EL (cell line): ENCODE results near the gene TBRG4.
"Not testable (repeated sequence)": the region's sequence is repeated elsewhere in the genome, so short reads cannot be mapped to it uniquely, and the experiment has no call there.

Experiments used
- DNase-seq: peaks from one replicate; pipeline ENCODE4 v3.0.0-alpha.2; 2016

The TBRG4 gene

GRCh38 chr7:45111298-45112223 is at the start of gene TBRG4:
TSS of gene TBRG4 (minus strand) at chr7:45111697. CDS start at chr7:45109237, 2,460 bp downstream.
- peak; percentile 93 for DNase-seq

- no peak for DNase-seq
Measured at GRCh38 chr7:45161138-45161537, 49.6 kb upstream of the TBRG4 start.

- DNase-seq, result no peak
Measured at GRCh38 chr7:45160417-45160881, 49.0 kb upstream of the TBRG4 start.

DNA sequence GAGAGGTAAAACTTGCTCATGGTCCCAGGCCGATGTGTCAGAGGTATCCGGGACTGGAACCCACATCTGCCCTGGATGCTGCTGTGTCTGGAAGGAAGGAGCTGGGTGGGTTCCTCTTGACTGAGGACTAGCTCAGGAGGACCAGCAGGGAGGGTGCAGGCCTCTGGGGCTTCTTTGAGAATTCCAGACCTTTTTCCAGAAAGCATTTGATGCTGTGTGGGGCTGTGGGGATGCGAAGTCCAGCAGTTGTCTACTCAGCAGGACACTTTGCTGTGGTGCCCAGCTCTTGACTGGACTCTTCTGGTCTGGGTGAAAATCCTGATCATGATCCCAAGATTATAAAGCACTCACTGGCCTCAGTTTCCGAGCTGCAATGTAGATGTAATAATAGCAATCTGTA is 47.8 kb upstream of the TBRG4 start:
- no peak for DNase-seq

DNA sequence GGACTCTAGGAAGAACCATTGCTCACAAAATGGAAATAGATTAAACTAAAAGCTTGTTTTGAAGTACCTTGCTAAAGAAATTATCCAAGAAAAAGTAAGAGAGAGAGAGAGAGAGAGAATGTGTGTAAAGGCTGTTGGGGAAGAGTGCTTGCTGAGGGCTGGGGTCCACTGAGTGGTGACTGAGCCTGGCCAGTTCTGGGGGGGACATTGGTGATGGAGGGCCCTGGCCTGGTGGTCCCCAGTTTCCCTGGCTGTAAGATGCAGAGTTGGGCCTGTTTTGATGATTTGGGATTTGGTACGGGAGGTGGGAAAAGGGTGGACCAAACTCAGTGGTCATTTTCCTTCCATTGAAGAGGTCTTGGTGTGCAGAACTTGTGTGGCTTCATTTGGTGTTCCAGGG is 47.0 kb upstream of the TBRG4 start:
- no peak for DNase-seq

DNA sequence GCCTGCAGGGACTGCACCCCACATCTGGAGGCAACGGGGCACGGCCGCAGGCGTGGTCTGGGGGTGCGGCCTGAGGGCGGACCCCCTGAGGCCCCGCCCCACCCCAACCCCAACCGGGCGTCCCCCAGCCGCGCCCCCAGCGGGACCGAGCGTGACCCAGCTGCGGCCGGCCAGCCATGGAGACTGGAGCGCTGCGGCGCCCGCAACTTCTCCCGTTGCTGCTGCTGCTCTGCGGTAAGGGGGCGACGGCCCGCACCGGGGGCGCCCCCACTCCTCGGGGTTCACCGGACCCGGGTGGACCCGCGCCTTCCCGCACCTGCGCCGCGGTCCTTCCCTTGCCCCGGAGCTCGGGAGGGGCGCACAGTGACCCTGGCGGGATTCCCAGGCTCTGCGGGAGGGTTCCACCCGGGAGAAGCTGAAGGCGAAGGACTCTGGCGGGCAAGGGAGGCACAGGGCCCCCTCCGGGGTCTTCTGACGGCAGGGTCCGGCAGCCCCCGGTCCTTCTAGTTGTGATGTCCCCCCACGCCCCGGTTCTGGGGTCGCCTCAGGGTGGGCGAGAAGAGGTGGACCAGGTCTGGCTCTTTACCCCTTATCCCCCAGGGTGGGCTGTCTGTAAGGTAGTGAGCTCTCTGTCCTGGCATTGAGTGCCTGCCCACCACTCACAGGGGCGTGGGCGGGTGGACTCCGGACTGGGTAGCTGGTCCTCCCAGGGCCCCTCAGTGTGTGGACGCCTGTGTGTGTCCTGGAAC is 46.3 kb upstream of the TBRG4 start, which contains the start of gene RAMP3:
RAMP3 (plus strand) TSS at position 139 of the 749 bp plus-strand sequence; CDS start at position 177, 38 bp downstream.
- no peak for DNase-seq

DNA sequence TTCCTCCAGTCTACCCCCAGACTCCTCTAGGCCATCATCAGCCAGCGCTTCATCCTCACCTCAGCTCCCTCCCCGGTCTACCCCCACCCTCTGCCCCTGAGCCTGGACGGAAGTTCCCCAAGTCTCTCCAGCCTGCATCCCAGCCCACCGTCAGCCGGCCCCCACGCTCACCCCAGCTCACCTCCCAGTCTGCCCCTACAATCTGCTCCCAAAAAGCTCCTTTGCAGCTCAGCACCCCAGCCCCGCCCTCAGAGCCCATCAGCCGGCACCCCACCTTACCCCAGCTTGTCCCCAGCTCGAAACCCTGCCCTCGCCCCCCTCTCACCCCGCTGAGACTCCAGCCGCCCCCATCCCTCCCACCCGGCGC is 45.8 kb upstream of the TBRG4 start:
- DNase-seq, result no peak

DNA sequence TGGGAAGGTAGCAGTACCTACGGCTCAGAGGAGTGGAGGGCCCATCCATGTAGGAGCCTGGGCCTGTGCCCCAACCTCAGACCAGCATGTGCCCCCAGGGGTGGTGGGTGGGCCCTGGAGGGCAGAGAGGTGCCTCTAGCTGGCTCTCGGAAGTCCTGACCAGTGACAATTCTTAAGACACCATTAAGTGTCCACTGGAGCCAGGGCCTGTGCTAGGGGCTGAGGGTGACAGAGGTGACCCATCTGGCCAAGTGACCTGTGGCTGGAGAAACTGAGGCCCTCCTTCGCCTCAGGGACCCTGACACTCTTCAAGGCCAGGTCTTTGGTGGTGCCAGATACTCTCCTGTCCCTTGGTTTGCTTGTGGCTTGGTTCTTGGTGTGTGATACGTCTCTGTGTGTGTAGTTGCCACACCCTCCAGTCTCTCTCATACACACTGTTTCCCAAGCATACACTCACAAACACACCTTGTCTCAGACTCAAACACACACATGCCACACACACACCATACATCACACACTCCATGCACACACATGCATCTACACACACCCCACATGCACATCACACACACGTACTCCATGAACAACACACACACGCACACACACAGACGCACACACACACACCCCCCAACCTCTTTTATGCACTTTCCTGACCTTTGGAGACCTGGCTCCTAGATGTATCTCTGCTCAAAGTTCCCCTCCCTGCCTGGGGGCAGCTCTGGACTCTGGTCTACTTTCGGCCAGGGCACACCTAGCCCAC is 45.2 kb upstream of the TBRG4 start:
- no peak for DNase-seq

DNA sequence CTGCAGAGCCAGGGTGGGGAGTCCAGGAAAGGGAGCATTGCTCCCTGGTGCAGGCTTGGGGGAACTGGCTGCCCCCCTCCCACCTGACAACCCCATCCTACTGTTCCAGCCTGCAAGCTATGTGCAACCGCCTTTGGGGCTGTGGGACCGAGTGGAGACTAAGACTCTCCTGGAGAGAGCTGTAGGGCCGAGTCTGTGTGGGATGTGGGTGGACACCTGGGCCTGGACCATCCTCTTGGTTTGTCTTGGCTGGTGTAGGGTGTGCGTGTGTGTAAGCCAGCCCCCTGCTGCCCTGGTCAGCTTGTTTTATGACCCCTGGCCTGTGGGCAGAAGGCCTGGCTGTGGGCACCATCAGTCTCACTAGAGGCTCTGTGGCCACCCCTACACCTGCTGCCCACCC is 44.4 kb upstream of the TBRG4 start:
- no peak for DNase-seq

DNA sequence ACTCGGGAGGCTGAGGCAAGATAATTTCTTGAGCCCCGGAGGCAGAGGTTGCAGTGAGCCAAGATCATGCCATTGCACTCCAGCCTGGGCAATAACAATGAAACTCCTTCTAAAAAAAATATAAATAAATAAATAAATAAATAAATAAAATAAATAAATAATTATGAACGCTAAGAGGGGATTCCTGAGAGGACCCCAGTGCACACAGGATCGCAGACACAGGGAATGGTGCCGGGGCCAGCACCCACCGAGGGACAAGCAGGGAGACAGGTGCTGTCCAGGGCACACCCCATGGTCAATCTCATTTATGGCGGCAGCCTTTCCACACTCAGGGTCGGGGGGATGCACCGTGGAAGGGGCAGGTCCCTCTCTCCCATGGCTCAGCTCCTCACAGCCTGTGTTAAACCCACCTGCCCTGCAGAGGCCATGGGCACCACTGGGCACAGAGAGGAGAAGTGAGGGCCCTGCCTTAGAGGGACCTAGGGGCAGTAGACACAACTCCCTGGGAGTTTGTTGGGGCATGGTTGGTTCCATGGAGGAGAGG is 43.9 kb upstream of the TBRG4 start:
- no peak for DNase-seq

DNA sequence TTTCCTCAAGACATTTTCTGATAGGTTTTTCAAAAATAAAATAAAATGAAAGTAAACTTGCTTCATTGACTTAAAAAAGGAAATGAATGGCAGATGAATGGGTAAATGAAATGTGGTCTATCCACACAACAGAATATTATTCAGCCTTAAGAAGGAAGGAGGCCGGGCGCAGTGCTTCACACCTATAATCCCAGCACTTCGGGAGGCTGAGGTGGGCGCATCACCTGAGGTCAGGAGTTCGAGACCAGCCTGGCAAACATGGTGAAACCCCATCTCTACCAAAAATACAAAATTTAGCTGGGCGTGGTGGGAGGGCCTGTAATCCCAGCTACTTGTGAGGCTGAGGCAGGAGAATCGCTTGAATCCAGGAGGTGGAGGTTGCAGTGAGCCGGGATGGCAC is 42.4 kb upstream of the TBRG4 start:
- not testable (repeated sequence) for DNase-seq

GRCh38 chr7:45153233-45153632 is 41.7 kb upstream of the TBRG4 start:
- no peak for DNase-seq

GRCh38 chr7:45151967-45152366 is 40.5 kb upstream of the TBRG4 start:
- no peak for DNase-seq

DNA sequence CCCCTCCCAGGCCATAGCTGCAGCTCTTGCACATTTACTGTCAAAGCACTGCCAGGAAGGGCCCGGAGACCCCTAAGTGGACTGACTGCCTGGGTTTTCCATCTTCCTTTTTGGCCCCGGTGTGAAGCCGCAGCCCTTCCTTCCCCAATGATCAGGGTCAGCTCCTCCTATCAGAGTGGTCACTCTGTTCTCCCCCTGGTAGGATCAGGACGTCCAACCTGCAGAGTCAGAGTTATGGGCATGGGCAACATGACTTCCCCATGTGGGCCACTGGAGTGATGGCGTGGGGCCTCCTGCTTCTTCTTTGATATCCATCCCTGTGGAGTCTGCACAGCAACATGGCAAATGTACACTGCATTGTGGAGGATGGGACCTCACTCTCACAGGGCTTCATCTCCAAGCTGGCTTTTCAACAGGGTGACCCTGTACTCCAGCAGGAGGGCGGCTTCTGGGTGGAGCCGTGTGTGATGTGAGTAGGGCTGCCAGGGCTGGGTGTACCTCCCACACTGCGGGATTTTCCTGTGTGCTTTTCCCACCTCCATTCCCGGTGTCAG is 39.7 kb upstream of the TBRG4 start:
- DNase-seq, result no peak

GRCh38 chr7:45150199-45150598 is 38.7 kb upstream of the TBRG4 start:
- no peak for DNase-seq

GRCh38 chr7:45149606-45150005 is 38.1 kb upstream of the TBRG4 start:
- no peak for DNase-seq

DNA sequence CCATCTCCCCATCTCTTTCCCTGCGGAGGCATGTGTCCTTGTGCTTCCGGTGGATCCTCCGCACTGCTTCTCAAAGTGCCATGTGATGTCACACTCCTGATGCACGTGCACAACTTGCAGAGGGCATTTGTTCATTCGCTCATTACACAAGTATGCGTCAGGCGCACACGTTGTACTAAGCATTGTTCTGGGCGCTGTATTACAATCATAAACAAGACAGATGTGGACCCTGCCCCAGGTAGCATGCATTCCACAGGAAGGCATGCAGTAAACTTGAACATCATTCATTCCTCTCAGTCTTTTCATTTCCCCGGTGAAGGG is 37.1 kb upstream of the TBRG4 start:
- no peak for DNase-seq

DNA sequence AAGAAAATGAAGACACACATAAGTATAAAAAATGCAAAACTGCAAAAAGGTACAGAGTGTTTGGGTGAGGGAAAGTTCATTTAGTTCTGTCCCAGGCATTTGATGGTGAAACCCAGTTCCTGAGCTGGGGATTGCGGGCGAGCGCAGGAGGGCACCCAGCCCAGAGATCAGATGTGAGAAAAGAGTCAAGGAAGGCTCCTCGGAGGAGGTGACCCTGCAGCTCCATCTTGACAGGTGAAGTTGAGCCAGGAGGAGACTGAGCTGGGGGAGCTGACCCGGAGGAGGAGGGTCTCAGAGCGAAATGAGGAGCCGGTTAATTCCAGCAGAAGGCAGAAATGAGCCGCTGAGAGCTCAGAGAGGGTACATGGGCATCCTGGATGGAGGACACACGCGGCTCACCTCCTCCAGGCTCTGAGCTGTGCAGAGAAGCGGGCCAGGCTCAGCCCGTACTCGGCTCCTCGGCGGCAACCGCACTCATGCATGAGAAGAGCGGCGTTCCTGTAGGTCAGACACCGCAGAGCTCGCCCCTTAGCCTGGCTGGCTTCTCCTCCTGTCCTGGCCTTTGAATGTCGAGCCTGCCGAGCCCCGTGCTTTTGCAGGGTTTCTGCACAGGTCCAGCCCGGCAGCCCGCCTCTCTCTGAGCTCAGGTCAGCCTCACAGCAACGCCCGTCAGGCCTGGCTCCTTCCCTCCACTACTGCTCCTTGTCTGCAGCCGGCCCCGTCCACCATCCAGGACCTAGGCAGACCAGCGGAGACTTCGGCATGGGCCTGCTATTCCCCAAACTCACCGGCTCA is 36.6 kb upstream of the TBRG4 start:
- DNase-seq, result no peak

- DNase-seq, result no peak
Measured at GRCh38 chr7:45146531-45147379, 35.3 kb upstream of the TBRG4 start.

DNA sequence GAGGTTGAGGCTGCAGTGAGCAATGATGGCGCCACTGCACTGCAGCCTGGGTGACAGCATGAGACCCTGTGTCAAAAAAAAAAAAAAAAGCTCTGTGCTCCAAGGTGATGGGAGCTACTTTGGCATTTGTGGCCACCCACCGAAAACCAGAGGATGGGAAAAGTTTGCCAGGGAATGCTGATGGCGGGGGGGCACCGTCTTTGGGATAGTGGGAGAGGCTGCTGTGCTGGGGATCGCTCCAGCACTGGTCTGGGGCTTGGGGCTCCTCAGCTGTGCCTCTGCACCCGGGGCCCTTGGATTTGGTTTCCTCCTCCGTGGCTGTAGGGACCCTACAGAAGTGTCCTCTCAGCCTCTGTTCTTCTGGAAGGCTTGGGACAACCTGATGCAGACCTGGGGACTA is 34.4 kb upstream of the TBRG4 start:
- no peak for DNase-seq

GRCh38 chr7:45143616-45144015 is 32.1 kb upstream of the TBRG4 start:
- peak; percentile 40 for DNase-seq
